Sigmoid colon (tissue), 7 donors: ENCODE data around the gene REXO1. TPM values are rescaled to one million over a fixed set of nuclear protein-coding genes. Genes with fewer than 3 reads are reported as not detected.
"Not testable (repeated sequence)": the region's sequence is repeated elsewhere in the genome, so short reads cannot be mapped to it uniquely, and the experiment has no call there.

ENCODE experiments used
- DNase-seq: peaks from one replicate; pipeline ENCODE4 v3.0.0-alpha.2; 2019
- H3K27ac ChIP-seq, 4 donors: fragments of 200-600 bp; sonication (generic); one replicate each; pipeline ENCODE4 v1.5.1; 2016 to 2019; ENCODE audit warnings: mild to moderate bottlenecking in 1 of 4
- H3K27me3 ChIP-seq, 3 donors: fragments of 200-600 bp; sonication (generic); one replicate each; pipeline ENCODE4 v1.5.1; 2019; ENCODE audit warnings: mild to moderate bottlenecking in 1 of 3
- H3K36me3 ChIP-seq, 4 donors: fragments of 200-600 bp; sonication (generic); one replicate each; pipeline ENCODE4 v1.5.1; 2016 to 2019
- H3K4me1 ChIP-seq, 4 donors: fragments of 200-600 bp; sonication (generic); one replicate each; pipeline ENCODE4 v1.5.1; 2017 to 2019
- H3K4me3 ChIP-seq, 4 donors: fragments of 200-600 bp; sonication (generic); one replicate each; pipeline ENCODE4 v1.5.1; 2017 to 2019; ENCODE audit warnings: mild to moderate bottlenecking in 2 of 4, moderate library complexity in 1 of 4
- H3K9me3 ChIP-seq, 4 donors: fragments of 200-600 bp in 3 of 4; sonication (generic) in 3 of 4; one replicate each; pipeline versions ENCODE4 v1.5.1 to v1.6.1; 2013 to 2019
- EP300 ChIP-seq, 4 donors: sonication (generic); formaldehyde crosslinking; IDR thresholded peaks; one replicate each; pipeline ENCODE4 v1.6.1; 2017; ENCODE audit warnings: antibody characterized with exemption in 4 of 4
- POLR2A ChIP-seq, 2 donors: fragments of 450-650 bp; IDR thresholded peaks; one replicate each; pipeline ENCODE4 v1.6.1; 2016; ENCODE audit warnings: antibody characterized with exemption in 2 of 2, mild to moderate bottlenecking in 2 of 2, moderate library complexity in 2 of 2
- POLR2AphosphoS5 ChIP-seq, 4 donors: sonication (generic); formaldehyde crosslinking; IDR thresholded peaks; one replicate each; pipeline ENCODE4 v1.6.1; 2017; ENCODE audit warnings: antibody characterized with exemption in 4 of 4
- WGBS, 2 donors: extraction: QIAGEN DNeasy Blood & Tissue Kit; methylation state at CpG; one replicate each; pipeline ENCODE4 v1.1.7; 2013; 5-methylcytosine and 5-hydroxymethylcytosine counted together
- intact Hi-C: fragments of 100-400 bp; cut with DNase I; formaldehyde crosslinking; loops from one replicate; pipeline ENCODE4 v1.15.1; 2023
- polyA plus RNA-seq, 3 donors: library from polyadenylated mRNA; stranded (reverse); fragments of 200-250 nt; gene quantifications; one replicate each; pipeline ENCODE4 v1.2.3, GENCODE V29; 2013
- total RNA-seq, 4 donors: library from RNA; depleted of rRNA; stranded (reverse); fragments of >200 nt; gene quantifications; one replicate each; pipeline ENCODE4 v1.1.0, GENCODE V29; 2016
- TF ChIP-seq, protein P1 (sequence below), 4 experiments: fragments of 450-650 bp in 3 of 4; fragments of 200-600 bp in 1 of 4; IDR thresholded peaks; one replicate each; pipeline ENCODE4 v1.5.1; 2016 to 2019; ENCODE audit warnings: antibody characterized with exemption in 4 of 4, mild to moderate bottlenecking in 3 of 4, moderate library complexity in 2 of 4
- donor health status: healthy with polysubstance abuse.
- donor health status: Bipolar disorder and iron deficiency.
- donor health status: healthy.

The REXO1 gene
- total and polyA plus RNA-seq, 7 donors = 8.6 to 61.8 (median 11.1) TPM

GRCh38 chr19:1799695-1800342, 48.5 kb downstream of the REXO1 start:
- no peak for DNase-seq
- peaks cover 0 to 9% (median 5%) of the 10 kb centered on the region in 4 donors for H3K4me1 ChIP-seq
- 74 to 86% methylated on average over 36 of the region's 36 CpGs for WGBS, 2 donors
- H3K36me3 ChIP-seq = no peaks in the 10 kb centered on the region
- intact Hi-C loops = no loop called here
- no peak overlapping the region for H3K4me3 ChIP-seq
- no peak for TF ChIP-seq POLR2A (IDR thresholded peaks at IDR 0.05)
- no peak for TF ChIP-seq POLR2AphosphoS5 (IDR thresholded peaks at IDR 0.05)
- TF ChIP-seq, protein P1, sequence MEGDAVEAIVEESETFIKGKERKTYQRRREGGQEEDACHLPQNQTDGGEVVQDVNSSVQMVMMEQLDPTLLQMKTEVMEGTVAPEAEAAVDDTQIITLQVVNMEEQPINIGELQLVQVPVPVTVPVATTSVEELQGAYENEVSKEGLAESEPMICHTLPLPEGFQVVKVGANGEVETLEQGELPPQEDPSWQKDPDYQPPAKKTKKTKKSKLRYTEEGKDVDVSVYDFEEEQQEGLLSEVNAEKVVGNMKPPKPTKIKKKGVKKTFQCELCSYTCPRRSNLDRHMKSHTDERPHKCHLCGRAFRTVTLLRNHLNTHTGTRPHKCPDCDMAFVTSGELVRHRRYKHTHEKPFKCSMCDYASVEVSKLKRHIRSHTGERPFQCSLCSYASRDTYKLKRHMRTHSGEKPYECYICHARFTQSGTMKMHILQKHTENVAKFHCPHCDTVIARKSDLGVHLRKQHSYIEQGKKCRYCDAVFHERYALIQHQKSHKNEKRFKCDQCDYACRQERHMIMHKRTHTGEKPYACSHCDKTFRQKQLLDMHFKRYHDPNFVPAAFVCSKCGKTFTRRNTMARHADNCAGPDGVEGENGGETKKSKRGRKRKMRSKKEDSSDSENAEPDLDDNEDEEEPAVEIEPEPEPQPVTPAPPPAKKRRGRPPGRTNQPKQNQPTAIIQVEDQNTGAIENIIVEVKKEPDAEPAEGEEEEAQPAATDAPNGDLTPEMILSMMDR (IDR thresholded peaks at IDR 0.05) = no peak
- no peak for TF ChIP-seq EP300 (IDR thresholded peaks at IDR 0.05)
- peaks cover 3 to 19% (median 17%) of the 10 kb centered on the region in 3 donors for H3K27me3 ChIP-seq
- no peaks in the 10 kb centered on the region for H3K9me3 ChIP-seq
- H3K27ac ChIP-seq = no peak overlapping the region

- intact Hi-C loops, H3K4me1 ChIP-seq, H3K36me3 ChIP-seq, H3K9me3 ChIP-seq, H3K4me3 ChIP-seq, H3K27ac ChIP-seq, DNase-seq: not testable (repeated sequence)
- peaks cover 3 to 25% (median 17%) of the 10 kb centered on the region in 3 donors for H3K27me3 ChIP-seq
- 78 to 90% methylated on average over 7 of the region's 7 CpGs for WGBS, 2 donors
Observed at GRCh38 chr19:1797313-1797712, 51.0 kb downstream of the REXO1 start.

- DNase-seq = no peak
- no peak for TF ChIP-seq POLR2A (IDR thresholded peaks at IDR 0.05)
- TF ChIP-seq EP300 (IDR thresholded peaks at IDR 0.05) = no peak
- TF ChIP-seq POLR2AphosphoS5 (IDR thresholded peaks at IDR 0.05) = no peak
- TF ChIP-seq, protein P1 (IDR thresholded peaks at IDR 0.05) = no peak
- H3K9me3 ChIP-seq = no peaks in the 10 kb centered on the region
- peaks cover 3 to 31% (median 21%) of the 10 kb centered on the region in 3 donors for H3K27me3 ChIP-seq
- 58 to 74% methylated on average over 52 of the region's 52 CpGs for WGBS, 2 donors
- peaks cover 0 to 9% (median 5%) of the 10 kb centered on the region in 4 donors for H3K4me1 ChIP-seq
- intact Hi-C loops = no loop called here
- no peak overlapping the region for H3K4me3 ChIP-seq
- no peaks in the 10 kb centered on the region for H3K36me3 ChIP-seq
- no peak overlapping the region for H3K27ac ChIP-seq
Observed at GRCh38 chr19:1796395-1797142, 51.7 kb downstream of the REXO1 start.

GRCh38 chr19:1794424-1795172, 53.7 kb downstream of the REXO1 start:
- Histone ChIP-seq H3K4me1 (peaks cover 0 to 11% (median 6%) of the 10 kb centered on the region in 4 donors), H3K4me3 (no peak overlapping the region), H3K36me3 (no peaks in the 10 kb centered on the region), H3K9me3 (no peaks in the 10 kb centered on the region), H3K27ac (no peak overlapping the region), H3K27me3 (peaks cover 3 to 42% (median 31%) of the 10 kb centered on the region in 3 donors)
- DNase-seq = no peak
- intact Hi-C loops = no loop called here
- TF ChIP-seq EP300 (IDR thresholded peaks at IDR 0.05) = no peak
- TF ChIP-seq POLR2A (IDR thresholded peaks at IDR 0.05) = no peak
- no peak for TF ChIP-seq POLR2AphosphoS5 (IDR thresholded peaks at IDR 0.05)
- 33 to 73% methylated on average over 20 of the region's 20 CpGs for WGBS, 2 donors

DNA sequence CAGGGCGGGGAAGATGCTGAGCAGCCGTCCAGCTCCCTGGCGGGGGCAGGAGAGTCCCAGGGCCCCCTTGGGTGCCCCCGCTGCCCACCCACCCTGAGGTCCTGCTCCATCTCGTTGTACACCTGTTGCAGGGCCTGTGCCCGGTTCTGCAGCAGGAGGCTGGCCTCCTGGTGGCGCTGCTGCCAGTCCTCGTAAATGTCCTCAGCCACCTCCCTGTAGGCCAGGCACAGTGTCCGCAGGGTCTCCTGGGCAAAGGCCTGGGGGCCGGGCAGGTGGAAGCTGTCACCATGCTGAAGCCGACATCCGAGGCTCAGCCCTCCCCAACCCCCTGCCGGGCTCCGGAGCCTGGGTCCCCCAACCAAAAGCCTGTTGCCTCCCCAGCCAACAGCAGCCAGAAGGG, 56.4 kb downstream of the REXO1 start:
- TF ChIP-seq EP300 (IDR thresholded peaks at IDR 0.05) = no peak
- TF ChIP-seq, protein P1 (IDR thresholded peaks at IDR 0.05) = no peak
- no peak for TF ChIP-seq POLR2A (IDR thresholded peaks at IDR 0.05)
- no peak for TF ChIP-seq POLR2AphosphoS5 (IDR thresholded peaks at IDR 0.05)
- Histone ChIP-seq H3K27me3 (peaks cover 3 to 63% (median 45%) of the 10 kb centered on the region in 3 donors), H3K9me3 (no peaks in the 10 kb centered on the region), H3K4me1 (peaks cover 0 to 21% (median 8%) of the 10 kb centered on the region in 4 donors), H3K36me3 (no peaks in the 10 kb centered on the region), H3K27ac (no peak overlapping the region), H3K4me3 (no peak overlapping the region)
- 73 to 80% methylated on average over 14 of the region's 14 CpGs for WGBS, 2 donors
- intact Hi-C loops = no loop called here
- DNase-seq = no peak
